Measurements from ENCODE around the gene BLID. TPM values are rescaled to one million over a fixed set of nuclear protein-coding genes. Genes with fewer than 3 reads are reported as not detected.

BLID gene
- total and polyA plus RNA-seq, 2 experiments from 2014 or later = not detected

DNA sequence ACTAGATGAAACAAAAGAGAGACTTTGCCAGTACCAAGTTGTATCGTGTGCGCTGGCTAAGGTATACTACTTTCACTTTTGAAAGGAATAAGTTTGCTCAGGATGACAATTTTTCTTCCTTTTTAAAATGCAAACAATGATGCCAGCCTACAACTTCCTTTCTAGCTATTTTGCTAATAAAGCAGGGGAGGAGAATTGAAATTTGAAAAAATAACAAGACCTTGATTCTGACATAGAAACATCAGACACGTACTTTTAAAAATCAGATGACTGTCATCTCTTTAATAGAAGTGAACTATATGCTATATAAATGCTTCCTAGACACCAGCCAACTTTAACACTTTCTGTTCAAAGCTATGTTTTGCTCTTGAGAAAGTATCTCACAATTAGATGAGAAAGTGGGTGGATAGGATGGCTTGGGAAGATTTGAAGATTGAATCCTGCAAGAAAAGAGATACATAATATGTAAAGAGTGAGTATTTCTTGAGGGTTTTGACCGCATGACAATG, 41.7 kb upstream of the BLID start:
- H3K4me1 ChIP-seq (ENCODE audit: insufficient read depth) = peaks cover 27% of the 10 kb centered on the region
- ATAC-seq (no peak), DNase-seq (ENCODE audit: low spot score) (no peak)
- Mint-ChIP-seq H3K4me1 (peaks cover 32% of the 10 kb centered on the region), H3K36me3 (ENCODE audit: low read depth) (no peaks in the 10 kb centered on the region), H3K4me3 (no peak overlapping the region), H3K9me3 (no peaks in the 10 kb centered on the region), H3K27me3 (ENCODE audit: insufficient read depth, low read depth, poor library complexity) (peaks cover 3% of the 10 kb centered on the region), H3K27ac (no peak overlapping the region)
- no peak overlapping the region for H3K4me2 ChIP-seq
- H2AFZ ChIP-seq = no peak overlapping the region
- no peaks in the 10 kb centered on the region for H3K27me3 ChIP-seq (ENCODE audit: insufficient read depth)
- no peak overlapping the region for H3K4me3 ChIP-seq
- no peak overlapping the region for H3K27ac ChIP-seq (ENCODE audit: low read depth)
- H4K20me1 ChIP-seq (replicated peaks; ENCODE audit: insufficient read depth) = no peaks in the 10 kb centered on the region
- no peaks in the 10 kb centered on the region for H3F3A ChIP-seq (replicated peaks; ENCODE audit: low read depth)
- TF ChIP-seq CREB1 (CRISPR knock-in tag; IDR thresholded peaks at IDR 0.05; ENCODE audit: low read depth) = no peak
- no peak for TF ChIP-seq JUNB (IDR thresholded peaks at IDR 0.05; ENCODE audit: unreplicated experiment)
- TF ChIP-seq, protein P1, sequence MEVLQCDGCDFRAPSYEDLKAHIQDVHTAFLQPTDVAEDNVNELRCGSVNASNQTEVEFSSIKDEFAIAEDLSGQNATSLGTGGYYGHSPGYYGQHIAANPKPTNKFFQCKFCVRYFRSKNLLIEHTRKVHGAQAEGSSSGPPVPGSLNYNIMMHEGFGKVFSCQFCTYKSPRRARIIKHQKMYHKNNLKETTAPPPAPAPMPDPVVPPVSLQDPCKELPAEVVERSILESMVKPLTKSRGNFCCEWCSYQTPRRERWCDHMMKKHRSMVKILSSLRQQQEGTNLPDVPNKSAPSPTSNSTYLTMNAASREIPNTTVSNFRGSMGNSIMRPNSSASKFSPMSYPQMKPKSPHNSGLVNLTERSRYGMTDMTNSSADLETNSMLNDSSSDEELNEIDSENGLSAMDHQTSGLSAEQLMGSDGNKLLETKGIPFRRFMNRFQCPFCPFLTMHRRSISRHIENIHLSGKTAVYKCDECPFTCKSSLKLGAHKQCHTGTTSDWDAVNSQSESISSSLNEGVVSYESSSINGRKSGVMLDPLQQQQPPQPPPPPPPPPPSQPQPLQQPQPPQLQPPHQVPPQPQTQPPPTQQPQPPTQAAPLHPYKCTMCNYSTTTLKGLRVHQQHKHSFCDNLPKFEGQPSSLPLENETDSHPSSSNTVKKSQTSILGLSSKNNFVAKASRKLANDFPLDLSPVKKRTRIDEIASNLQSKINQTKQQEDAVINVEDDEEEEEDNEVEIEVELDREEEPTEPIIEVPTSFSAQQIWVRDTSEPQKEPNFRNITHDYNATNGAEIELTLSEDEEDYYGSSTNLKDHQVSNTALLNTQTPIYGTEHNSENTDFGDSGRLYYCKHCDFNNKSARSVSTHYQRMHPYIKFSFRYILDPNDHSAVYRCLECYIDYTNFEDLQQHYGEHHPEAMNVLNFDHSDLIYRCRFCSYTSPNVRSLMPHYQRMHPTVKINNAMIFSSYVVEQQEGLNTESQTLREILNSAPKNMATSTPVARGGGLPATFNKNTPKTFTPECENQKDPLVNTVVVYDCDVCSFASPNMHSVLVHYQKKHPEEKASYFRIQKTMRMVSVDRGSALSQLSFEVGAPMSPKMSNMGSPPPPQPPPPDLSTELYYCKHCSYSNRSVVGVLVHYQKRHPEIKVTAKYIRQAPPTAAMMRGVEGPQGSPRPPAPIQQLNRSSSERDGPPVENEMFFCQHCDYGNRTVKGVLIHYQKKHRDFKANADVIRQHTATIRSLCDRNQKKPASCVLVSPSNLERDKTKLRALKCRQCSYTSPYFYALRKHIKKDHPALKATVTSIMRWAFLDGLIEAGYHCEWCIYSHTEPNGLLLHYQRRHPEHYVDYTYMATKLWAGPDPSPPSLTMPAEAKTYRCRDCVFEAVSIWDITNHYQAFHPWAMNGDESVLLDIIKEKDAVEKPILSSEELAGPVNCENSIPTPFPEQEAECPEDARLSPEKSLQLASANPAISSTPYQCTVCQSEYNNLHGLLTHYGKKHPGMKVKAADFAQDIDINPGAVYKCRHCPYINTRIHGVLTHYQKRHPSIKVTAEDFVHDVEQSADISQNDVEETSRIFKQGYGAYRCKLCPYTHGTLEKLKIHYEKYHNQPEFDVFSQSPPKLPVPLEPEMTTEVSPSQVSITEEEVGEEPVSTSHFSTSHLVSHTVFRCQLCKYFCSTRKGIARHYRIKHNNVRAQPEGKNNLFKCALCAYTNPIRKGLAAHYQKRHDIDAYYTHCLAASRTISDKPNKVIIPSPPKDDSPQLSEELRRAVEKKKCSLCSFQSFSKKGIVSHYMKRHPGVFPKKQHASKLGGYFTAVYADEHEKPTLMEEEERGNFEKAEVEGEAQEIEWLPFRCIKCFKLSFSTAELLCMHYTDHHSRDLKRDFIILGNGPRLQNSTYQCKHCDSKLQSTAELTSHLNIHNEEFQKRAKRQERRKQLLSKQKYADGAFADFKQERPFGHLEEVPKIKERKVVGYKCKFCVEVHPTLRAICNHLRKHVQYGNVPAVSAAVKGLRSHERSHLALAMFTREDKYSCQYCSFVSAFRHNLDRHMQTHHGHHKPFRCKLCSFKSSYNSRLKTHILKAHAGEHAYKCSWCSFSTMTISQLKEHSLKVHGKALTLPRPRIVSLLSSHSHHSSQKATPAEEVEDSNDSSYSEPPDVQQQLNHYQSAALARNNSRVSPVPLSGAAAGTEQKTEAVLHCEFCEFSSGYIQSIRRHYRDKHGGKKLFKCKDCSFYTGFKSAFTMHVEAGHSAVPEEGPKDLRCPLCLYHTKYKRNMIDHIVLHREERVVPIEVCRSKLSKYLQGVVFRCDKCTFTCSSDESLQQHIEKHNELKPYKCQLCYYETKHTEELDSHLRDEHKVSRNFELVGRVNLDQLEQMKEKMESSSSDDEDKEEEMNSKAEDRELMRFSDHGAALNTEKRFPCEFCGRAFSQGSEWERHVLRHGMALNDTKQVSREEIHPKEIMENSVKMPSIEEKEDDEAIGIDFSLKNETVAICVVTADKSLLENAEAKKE (CRISPR knock-in tag; IDR thresholded peaks at IDR 0.05) = no peak
- TF ChIP-seq EZH2 (IDR thresholded peaks at IDR 0.05; ENCODE audit: low read depth, unreplicated experiment) = no peak
- no peak for TF ChIP-seq REST (IDR thresholded peaks at IDR 0.05; ENCODE audit: unreplicated experiment)
- TF ChIP-seq POLR2AphosphoS5 (IDR thresholded peaks at IDR 0.05; ENCODE audit: low read depth) = no peak
- no peak for TF ChIP-seq EZH2phosphoT487 (IDR thresholded peaks at IDR 0.05; ENCODE audit: unreplicated experiment)
- no peak for TF ChIP-seq ZNF331 (CRISPR knock-in tag; IDR thresholded peaks at IDR 0.05; ENCODE audit: low read depth)
- no peak for TF ChIP-seq STAT1 (IDR thresholded peaks at IDR 0.05; ENCODE audit: unreplicated experiment)
- TF ChIP-seq NANOG (IDR thresholded peaks at IDR 0.05; ENCODE audit: borderline replicate concordance) = no peak
- no peak for TF ChIP-seq ETS1 (IDR thresholded peaks at IDR 0.05)
- TF ChIP-seq ZNF114 (CRISPR knock-in tag; IDR thresholded peaks at IDR 0.05) = no peak
- TF ChIP-seq, protein P2, sequence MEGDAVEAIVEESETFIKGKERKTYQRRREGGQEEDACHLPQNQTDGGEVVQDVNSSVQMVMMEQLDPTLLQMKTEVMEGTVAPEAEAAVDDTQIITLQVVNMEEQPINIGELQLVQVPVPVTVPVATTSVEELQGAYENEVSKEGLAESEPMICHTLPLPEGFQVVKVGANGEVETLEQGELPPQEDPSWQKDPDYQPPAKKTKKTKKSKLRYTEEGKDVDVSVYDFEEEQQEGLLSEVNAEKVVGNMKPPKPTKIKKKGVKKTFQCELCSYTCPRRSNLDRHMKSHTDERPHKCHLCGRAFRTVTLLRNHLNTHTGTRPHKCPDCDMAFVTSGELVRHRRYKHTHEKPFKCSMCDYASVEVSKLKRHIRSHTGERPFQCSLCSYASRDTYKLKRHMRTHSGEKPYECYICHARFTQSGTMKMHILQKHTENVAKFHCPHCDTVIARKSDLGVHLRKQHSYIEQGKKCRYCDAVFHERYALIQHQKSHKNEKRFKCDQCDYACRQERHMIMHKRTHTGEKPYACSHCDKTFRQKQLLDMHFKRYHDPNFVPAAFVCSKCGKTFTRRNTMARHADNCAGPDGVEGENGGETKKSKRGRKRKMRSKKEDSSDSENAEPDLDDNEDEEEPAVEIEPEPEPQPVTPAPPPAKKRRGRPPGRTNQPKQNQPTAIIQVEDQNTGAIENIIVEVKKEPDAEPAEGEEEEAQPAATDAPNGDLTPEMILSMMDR (conservative IDR thresholded peaks at IDR 0.05; ENCODE audit: low read depth in 2 of 2) = no peak
- H3K36me3 ChIP-seq (ENCODE audit: insufficient read depth) = no peaks in the 10 kb centered on the region
- no peaks in the 10 kb centered on the region for H3K9me2 ChIP-seq (ENCODE audit: insufficient read depth)
- no peaks in the 10 kb centered on the region for H3K79me2 ChIP-seq (replicated peaks; ENCODE audit: insufficient read depth)

All from GM23338 (cell line).